Common myeloid progenitor, CD34-positive (primary cell): ENCODE data around the gene ROBO1.

ENCODE experiments used
- CTCF ChIA-PET: fragments of 350-600 bp; sonication (Branson Sonifier 250); formaldehyde crosslinking; loops from one replicate; lab custom pipeline; 2021; ENCODE audit warnings: antibody characterized with exemption; lab: Charles Lee
- POLR2A ChIA-PET: fragments of 350-600 bp; sonication (Branson Sonifier 250); formaldehyde crosslinking; loops from one replicate; lab custom pipeline; 2021; ENCODE audit warnings: antibody characterized with exemption; lab: Charles Lee
- DNase-seq, 3 donors: peaks; one replicate each; pipeline versions ENCODE4 v3.0.0 to v3.0.0-alpha.2; 2013
- H3K27ac ChIP-seq, 2 experiments: 1 replicate in 1 of 2; 2 replicates in 1 of 2; pipeline ENCODE4 v1.7.0; 2013; ENCODE audit warnings: inconsistent platforms in 2 of 2, low read length in 2 of 2, mild to moderate bottlenecking in 2 of 2, low read depth in 1 of 2, moderate library complexity in 1 of 2; ENCODE audit not compliant: severe bottlenecking in 2 of 2, insufficient read depth in 1 of 2, poor library complexity in 1 of 2
- H3K27me3 ChIP-seq, 5 experiments: replicated peaks in 2 of 5; 1 replicate in 3 of 5; 2 replicates in 2 of 5; pipeline versions ENCODE4 v1.6.1 to v1.7.0; 2013; ENCODE audit warnings: low read length in 4 of 5, mild to moderate bottlenecking in 2 of 5, moderate library complexity in 2 of 5, inconsistent platforms in 1 of 5; ENCODE audit not compliant: insufficient read depth in 5 of 5, control insufficient read depth in 4 of 5
- H3K36me3 ChIP-seq, 4 experiments: 1 replicate in 2 of 4; 2 replicates in 2 of 4; pipeline versions ENCODE4 v1.6.1 to v1.7.0; 2013; ENCODE audit warnings: low read length in 3 of 4, control low read depth in 1 of 4, mild to moderate bottlenecking in 1 of 4; ENCODE audit not compliant: control insufficient read depth in 4 of 4, insufficient read depth in 4 of 4
- H3K4me1 ChIP-seq, 4 experiments: 1 replicate in 3 of 4; 2 replicates in 1 of 4; pipeline versions ENCODE4 v1.6.1 to v1.7.1; 2013; ENCODE audit warnings: low read length in 3 of 4, mild to moderate bottlenecking in 3 of 4, control low read depth in 1 of 4, inconsistent platforms in 1 of 4, moderate library complexity in 1 of 4; ENCODE audit not compliant: control insufficient read depth in 4 of 4, insufficient read depth in 4 of 4; ENCODE audit errors: control extremely low read depth in 1 of 4
- H3K4me3 ChIP-seq, 7 experiments: 1 replicate in 4 of 7; 2 replicates in 3 of 7; pipeline versions ENCODE4 v1.5.1 to v1.7.0; 2013; ENCODE audit warnings: mild to moderate bottlenecking in 7 of 7, low read length in 6 of 7, moderate library complexity in 6 of 7, inconsistent platforms in 2 of 7, low read depth in 2 of 7, control low read depth in 1 of 7; ENCODE audit not compliant: insufficient read depth in 4 of 7, control insufficient read depth in 1 of 7; ENCODE audit errors: extremely low read depth in 1 of 7
- H3K9me3 ChIP-seq, 5 experiments: 1 replicate in 4 of 5; 2 replicates in 1 of 5; pipeline versions ENCODE4 v1.6.1 to v1.7.1; 2013; ENCODE audit warnings: low read length in 4 of 5, mild to moderate bottlenecking in 2 of 5, inconsistent platforms in 1 of 5, low read depth in 1 of 5, moderate library complexity in 1 of 5; ENCODE audit not compliant: control insufficient read depth in 4 of 5, insufficient read depth in 2 of 5; ENCODE audit errors: control extremely low read depth in 1 of 5
- WGBS: methylation state at CpG from one replicate; pipeline ENCODE4 v1.1.5; 2013; ENCODE audit not compliant: insufficient coverage; 5-methylcytosine and 5-hydroxymethylcytosine counted together

The ROBO1 gene

DNA sequence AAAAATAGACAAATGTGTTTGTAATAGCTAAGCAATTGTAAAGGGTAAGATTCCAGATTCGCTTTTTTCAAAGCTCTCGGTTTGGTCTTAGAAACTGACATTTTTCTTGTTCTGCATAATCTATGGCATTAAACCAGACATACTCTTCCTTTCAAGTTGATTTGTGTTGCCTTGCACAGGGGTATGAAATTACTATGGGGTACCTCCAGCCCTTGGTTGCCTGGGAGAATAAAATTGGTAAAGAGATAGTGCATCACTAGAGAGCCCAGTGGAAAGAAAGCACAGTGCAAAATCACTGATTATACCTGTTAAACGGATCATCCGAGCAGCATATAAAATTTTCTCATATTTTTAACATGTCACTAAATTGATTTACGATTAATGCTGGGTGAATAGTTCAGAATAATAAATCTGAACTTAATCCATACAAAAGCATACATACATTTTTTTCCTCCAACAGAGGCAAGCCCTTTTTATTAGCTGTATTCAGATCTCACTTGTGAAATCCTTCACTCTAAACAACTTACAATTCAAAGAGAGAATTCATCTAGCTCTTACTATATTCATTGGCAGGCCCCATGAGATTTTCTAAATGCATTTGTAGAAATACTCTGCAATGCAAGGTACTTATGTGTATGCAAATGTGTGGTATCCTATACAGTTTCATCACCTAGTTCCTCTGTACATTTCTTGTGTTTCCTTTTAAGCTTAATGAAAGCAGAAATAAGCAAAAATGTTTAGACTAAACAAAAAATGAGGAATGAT, 224.4 kb downstream of the ROBO1 start:
- Histone ChIP-seq H3K4me3 (no peak overlapping the region), H3K36me3 (no peaks in the 10 kb centered on the region), H3K9me3 (no peaks in the 10 kb centered on the region), H3K27ac (no peak overlapping the region), H3K27me3 (no peaks in the 10 kb centered on the region), H3K4me1 (no peaks in the 10 kb centered on the region)
- ChIA-PET CTCF (no interaction called here), POLR2A (no interaction called here)
- no peak for DNase-seq
- 100% methylated on average over 2 of the region's 5 CpGs for WGBS

DNA sequence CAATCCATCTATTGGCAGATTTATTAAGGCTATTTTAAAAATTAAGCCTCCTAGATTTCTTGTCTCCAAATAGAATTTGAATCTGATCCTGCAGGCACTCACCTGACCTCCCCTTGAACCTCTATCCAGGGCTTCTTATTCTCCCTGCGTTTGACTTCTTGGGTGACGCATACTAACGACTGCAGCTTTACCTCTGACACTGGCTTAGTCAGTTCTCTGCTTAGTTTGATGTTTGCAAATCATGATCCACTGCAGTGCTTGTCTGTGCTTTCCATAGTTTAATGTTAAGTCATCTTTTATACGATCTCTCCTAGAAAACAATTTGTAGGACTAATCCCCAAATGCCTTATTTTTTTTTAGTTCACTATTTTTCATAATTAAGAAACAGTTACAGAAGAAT, 233.1 kb downstream of the ROBO1 start:
- no peaks in the 10 kb centered on the region for H3K4me1 ChIP-seq
- 67% methylated on average over 4 of the region's 4 CpGs for WGBS
- DNase-seq: no peak

DNA sequence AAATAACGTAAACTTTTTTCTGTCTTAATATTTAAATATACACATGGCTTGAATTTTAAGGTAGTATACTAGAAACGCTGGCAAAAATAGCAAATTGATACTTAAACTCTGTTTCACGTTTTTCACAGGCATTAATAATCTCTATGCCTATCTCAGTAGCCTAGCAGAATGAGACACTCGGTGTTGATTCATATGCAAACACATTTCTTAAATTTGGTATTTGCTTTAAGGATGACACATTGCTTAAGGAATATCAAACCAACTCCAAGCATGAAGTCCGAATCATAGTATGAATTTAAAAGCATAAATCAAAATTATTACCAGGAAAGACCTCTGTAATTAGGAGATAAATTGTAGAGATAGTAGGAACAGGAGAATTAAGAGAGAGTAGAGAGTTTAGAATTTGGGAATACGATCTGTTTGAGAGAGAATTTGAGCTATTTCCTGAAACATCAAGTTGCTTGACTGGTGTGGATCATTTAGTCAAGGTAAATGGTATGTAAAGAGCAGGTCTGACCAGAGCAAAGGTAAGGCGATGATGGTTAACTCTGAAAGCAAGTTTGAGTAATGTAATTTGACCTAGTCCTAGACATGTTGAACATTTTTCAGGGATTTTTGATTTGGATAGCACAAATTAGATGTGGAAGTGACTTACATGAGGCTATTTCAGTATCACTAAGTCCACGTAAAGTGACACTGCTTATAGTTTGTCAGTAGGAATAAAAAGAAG, 236.1 kb downstream of the ROBO1 start:
- Histone ChIP-seq H3K4me3 (no peak overlapping the region), H3K27ac (no peak overlapping the region), H3K4me1 (no peaks in the 10 kb centered on the region), H3K36me3 (no peaks in the 10 kb centered on the region), H3K9me3 (no peaks in the 10 kb centered on the region), H3K27me3 (no peaks in the 10 kb centered on the region)
- POLR2A ChIA-PET: no interaction called here
- CTCF ChIA-PET: no interaction called here
- DNase-seq: no peak
- WGBS: 77% methylated on average over 4 of the region's 8 CpGs

More for the DNA sequence above, 233.1 kb downstream of the ROBO1 start:
- ChIA-PET POLR2A (no interaction called here), CTCF (interaction anchor here (1.0 kb wide), 1 partner anchor 13 kb away, joined by 3 read pairs; no protein-coding TSS in a partner anchor)
- H3K4me3 ChIP-seq: no peak overlapping the region
- H3K27ac ChIP-seq: no peak overlapping the region
- H3K36me3 ChIP-seq: no peaks in the 10 kb centered on the region
- peaks cover 0 to 2% (median 0%) of the 10 kb centered on the region in 5 experiments for H3K27me3 ChIP-seq
- no peaks in the 10 kb centered on the region for H3K9me3 ChIP-seq

DNA sequence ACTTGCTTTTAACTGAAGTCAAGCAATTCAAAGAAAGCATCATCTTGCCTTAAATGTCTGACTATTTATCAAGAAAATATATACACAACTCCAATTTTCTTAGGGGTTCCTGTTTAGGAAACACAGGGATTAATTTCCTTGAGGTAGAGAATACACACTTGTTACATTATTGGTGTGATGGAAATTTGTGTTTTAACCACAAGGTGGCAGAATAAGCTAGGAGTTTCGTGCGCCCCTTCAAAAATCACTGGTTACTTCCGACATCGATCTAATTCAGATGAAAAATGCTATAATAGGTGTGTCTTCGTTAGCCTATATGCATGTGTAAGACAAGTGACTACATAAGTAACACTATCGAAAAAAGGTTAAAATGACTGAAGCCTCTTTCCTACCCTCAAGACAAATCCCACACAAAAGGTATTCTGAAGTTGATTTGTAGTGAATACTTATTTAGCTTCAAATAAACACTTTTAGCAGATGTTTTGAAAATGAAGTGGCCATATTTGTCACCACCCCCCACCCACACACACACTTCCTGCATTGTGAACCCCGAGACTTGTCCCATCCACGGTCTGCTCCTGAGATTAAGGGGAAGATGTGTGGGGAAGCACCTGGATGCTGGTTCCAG, 246.5 kb downstream of the ROBO1 start:
- no peaks in the 10 kb centered on the region for H3K4me1 ChIP-seq
- no peaks in the 10 kb centered on the region for H3K27me3 ChIP-seq
- WGBS: no CpG with 5 or more reads among the region's 8 CpGs
- CTCF ChIA-PET: interaction anchor here (1.0 kb wide), 1 partner anchor 13 kb away, joined by 3 read pairs; no protein-coding TSS in a partner anchor
- no peak overlapping the region for H3K4me3 ChIP-seq
- no peak overlapping the region for H3K27ac ChIP-seq
- POLR2A ChIA-PET: no interaction called here
- peak; percentile 15 to 37 (median 31) for DNase-seq
- no peaks in the 10 kb centered on the region for H3K36me3 ChIP-seq
- H3K9me3 ChIP-seq: no peaks in the 10 kb centered on the region

DNA sequence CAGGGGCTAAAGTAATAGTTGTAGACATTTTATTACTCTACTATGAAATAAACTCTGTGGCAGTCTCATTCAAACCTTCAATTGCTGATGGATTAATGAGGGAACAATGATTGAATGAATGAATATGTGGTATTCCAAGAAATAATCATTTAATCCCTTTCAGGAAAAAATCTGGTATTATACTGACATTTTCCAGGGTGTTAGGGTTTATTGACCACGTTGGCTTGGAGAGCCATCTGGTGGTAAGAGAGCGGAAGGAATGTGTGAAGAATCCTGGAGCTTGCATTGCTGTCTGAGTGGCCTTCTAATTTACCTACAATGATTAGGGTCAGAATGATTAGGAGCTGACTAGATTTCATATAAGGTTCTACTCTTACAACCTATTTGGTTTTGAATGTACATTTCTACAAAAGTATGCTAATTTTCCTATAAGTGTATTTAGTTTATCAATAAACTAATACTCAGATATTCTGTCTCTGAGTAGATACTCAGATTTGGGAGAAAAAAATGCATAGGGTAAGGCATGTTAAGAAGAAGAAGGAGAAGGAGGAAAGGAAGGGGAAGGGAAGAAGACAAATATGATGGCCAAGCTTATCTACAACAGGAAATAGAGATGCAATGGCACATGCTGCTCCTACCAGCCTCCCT, 249.9 kb downstream of the ROBO1 start:
- 10% methylated on average over 2 of the region's 2 CpGs for WGBS
- Histone ChIP-seq H3K27ac (no peak overlapping the region), H3K9me3 (no peaks in the 10 kb centered on the region), H3K27me3 (peaks cover 0 to 2% (median 0%) of the 10 kb centered on the region in 5 experiments), H3K4me3 (no peak overlapping the region), H3K4me1 (no peaks in the 10 kb centered on the region), H3K36me3 (no peaks in the 10 kb centered on the region)
- CTCF ChIA-PET: no interaction called here
- POLR2A ChIA-PET: no interaction called here
- peak in 1 of 3 donors; percentile 3 for DNase-seq

DNA sequence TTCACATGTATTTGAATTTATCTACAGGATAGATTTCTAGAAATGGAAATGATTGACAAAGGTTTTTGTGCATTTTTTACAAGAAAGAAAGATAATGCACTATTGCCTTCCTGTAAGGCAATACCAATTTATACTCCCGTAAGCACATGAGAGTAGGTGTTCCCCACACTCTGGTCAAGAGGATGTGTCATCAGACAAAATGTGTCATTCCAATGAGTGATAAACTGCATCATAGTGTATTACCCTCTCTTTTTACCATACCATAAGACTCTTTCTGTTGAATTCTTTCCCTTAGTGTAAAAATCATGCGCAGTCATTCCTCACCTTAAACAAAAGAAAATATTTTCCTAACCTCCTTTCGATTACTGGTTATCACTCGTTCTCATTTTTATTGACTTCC, 251.0 kb downstream of the ROBO1 start:
- H3K27me3 ChIP-seq: peaks cover 0 to 2% (median 0%) of the 10 kb centered on the region in 5 experiments
- ChIA-PET CTCF (no interaction called here), POLR2A (no interaction called here)
- DNase-seq: no peak
- no peaks in the 10 kb centered on the region for H3K9me3 ChIP-seq
- H3K4me1 ChIP-seq: no peaks in the 10 kb centered on the region
- H3K27ac ChIP-seq: no peak overlapping the region
- H3K4me3 ChIP-seq: no peak overlapping the region
- WGBS: 90% methylated on average over 4 of the region's 4 CpGs
- H3K36me3 ChIP-seq: no peaks in the 10 kb centered on the region
